NCI-H128 (cell line): Measurements from ENCODE around the gene ACSS2.
A peak's percentile ranks its signal among the peaks of the same experiment; 100 is the strongest.

Source experiments
- DNase-seq: peaks from one replicate; lab custom pipeline; 2025; ENCODE audit not compliant: unreplicated experiment; lab: John Stamatoyannopoulos, UW

Gene ACSS2

GRCh38 chr20:34945315-34946077 lies 69.1 kb downstream of the ACSS2 start:
- DNase-seq: no peak

GRCh38 chr20:34946661-34947060 lies 70.2 kb downstream of the ACSS2 start:
- no peak for DNase-seq

- no peak for DNase-seq
These were observed 70.9 kb downstream of the ACSS2 start for GRCh38 chr20:34947336-34947735.

GRCh38 chr20:34948030-34948429 lies 71.6 kb downstream of the ACSS2 start:
- DNase-seq: no peak

GRCh38 chr20:34949120-34949519 lies 72.7 kb downstream of the ACSS2 start:
- DNase-seq: no peak

GRCh38 chr20:34951252-34951651 lies 74.8 kb downstream of the ACSS2 start:
- DNase-seq: no peak

- no peak for DNase-seq
These were observed 75.2 kb downstream of the ACSS2 start for GRCh38 chr20:34951652-34952051.

- no peak for DNase-seq
These were observed 76.3 kb downstream of the ACSS2 start for GRCh38 chr20:34952671-34953070.

GRCh38 chr20:34953960-34954359 lies 77.5 kb downstream of the ACSS2 start:
- no peak for DNase-seq

GRCh38 chr20:34954904-34955230 lies 78.5 kb downstream of the ACSS2 start:
- DNase-seq: no peak

- DNase-seq: peak; percentile 94
These were observed 79.0 kb downstream of the ACSS2 start, which contains the start of the genes GSS and MYH7B for GRCh38 chr20:34955231-34956040. TSS of gene GSS (minus strand) at chr20:34955806. CDS start at chr20:34951852, 3,954 bp downstream. TSS of gene MYH7B (plus strand) at chr20:34955868. CDS start at chr20:34978006, 22,138 bp downstream.

GRCh38 chr20:34956041-34956458 lies 79.6 kb downstream of the ACSS2 start:
- no peak for DNase-seq

GRCh38 chr20:34956751-34957472 lies 80.5 kb downstream of the ACSS2 start:
- no peak for DNase-seq

GRCh38 chr20:34964486-34964885 lies 88.1 kb downstream of the ACSS2 start:
- no peak for DNase-seq

GRCh38 chr20:34965051-34965450 lies 88.6 kb downstream of the ACSS2 start:
- no peak for DNase-seq

GRCh38 chr20:34967421-34967820 lies 91.0 kb downstream of the ACSS2 start:
- no peak for DNase-seq

GRCh38 chr20:34968042-34968775 lies 91.8 kb downstream of the ACSS2 start:
- no peak for DNase-seq

- DNase-seq: no peak
These were observed 93.9 kb downstream of the ACSS2 start for GRCh38 chr20:34970193-34970840.

- no peak for DNase-seq
These were observed 94.6 kb downstream of the ACSS2 start for GRCh38 chr20:34970846-34971560.
